Activated CD8-positive, alpha-beta T cell treated with anti-CD3 and anti-CD28 coated beads for 36 hours (primary cell): Measurements from ENCODE around the gene PILRA. TPM values are rescaled to one million over a fixed set of nuclear protein-coding genes. Genes with fewer than 3 reads are reported as not detected.

Source experiments
- ATAC-seq: fragments of 200-7000 bp; cut with Tn5 transposase; one replicate; pipeline ENCODE4 v1.10.0; 2021; ENCODE audit warnings: mild to moderate bottlenecking, moderate library complexity
- CTCF ChIA-PET: fragments of 350-600 bp; sonication (Branson Sonifier 250); formaldehyde crosslinking; loops from one replicate; lab custom pipeline; 2021; ENCODE audit warnings: antibody characterized with exemption; lab: Charles Lee
- POLR2A ChIA-PET: fragments of 350-600 bp; sonication (Branson Sonifier 250); formaldehyde crosslinking; loops from one replicate; lab custom pipeline; 2021; ENCODE audit warnings: antibody characterized with exemption; lab: Charles Lee
- DNase-seq: peaks from one replicate; pipeline ENCODE4 v3.0.0-alpha.2; 2020
- H3K27ac Mint-ChIP-seq: one replicate; pipeline ENCODE4 v1.8.0; 2021; ENCODE audit warnings: mild to moderate bottlenecking, mixed read lengths
- H3K27me3 Mint-ChIP-seq: one replicate; pipeline ENCODE4 v1.8.0; 2021; ENCODE audit warnings: mixed read lengths
- H3K36me3 Mint-ChIP-seq: one replicate; pipeline ENCODE4 v1.8.0; 2021; ENCODE audit warnings: low read depth, mixed read lengths
- H3K4me1 Mint-ChIP-seq: one replicate; pipeline ENCODE4 v1.8.0; 2021; ENCODE audit warnings: low read depth, mixed read lengths
- H3K4me3 Mint-ChIP-seq: one replicate; pipeline ENCODE4 v1.8.0; 2021; ENCODE audit warnings: mild to moderate bottlenecking, moderate library complexity, mixed read lengths
- H3K9me3 Mint-ChIP-seq: one replicate; pipeline ENCODE4 v1.8.0; 2021; ENCODE audit warnings: mixed read lengths
- intact Hi-C: fragments of 100-400 bp; cut with micrococcal nuclease; formaldehyde crosslinking; loops from one replicate; pipeline ENCODE4 v1.10.0; 2022
- total RNA-seq, 2 experiments: library from RNA; stranded (reverse); gene quantifications; one replicate each; pipeline ENCODE4 v1.2.3, GENCODE V29; 2021
- TF ChIP-seq, protein P1 (sequence below): fragments of 200-600 bp; IDR thresholded peaks from one replicate; pipeline ENCODE4 v1.8.0; 2022; ENCODE audit warnings: antibody characterized with exemption, mild to moderate bottlenecking

The PILRA gene
- total RNA-seq, 2 experiments from 2014 or later, result 5.8 to 6.6 TPM

DNA sequence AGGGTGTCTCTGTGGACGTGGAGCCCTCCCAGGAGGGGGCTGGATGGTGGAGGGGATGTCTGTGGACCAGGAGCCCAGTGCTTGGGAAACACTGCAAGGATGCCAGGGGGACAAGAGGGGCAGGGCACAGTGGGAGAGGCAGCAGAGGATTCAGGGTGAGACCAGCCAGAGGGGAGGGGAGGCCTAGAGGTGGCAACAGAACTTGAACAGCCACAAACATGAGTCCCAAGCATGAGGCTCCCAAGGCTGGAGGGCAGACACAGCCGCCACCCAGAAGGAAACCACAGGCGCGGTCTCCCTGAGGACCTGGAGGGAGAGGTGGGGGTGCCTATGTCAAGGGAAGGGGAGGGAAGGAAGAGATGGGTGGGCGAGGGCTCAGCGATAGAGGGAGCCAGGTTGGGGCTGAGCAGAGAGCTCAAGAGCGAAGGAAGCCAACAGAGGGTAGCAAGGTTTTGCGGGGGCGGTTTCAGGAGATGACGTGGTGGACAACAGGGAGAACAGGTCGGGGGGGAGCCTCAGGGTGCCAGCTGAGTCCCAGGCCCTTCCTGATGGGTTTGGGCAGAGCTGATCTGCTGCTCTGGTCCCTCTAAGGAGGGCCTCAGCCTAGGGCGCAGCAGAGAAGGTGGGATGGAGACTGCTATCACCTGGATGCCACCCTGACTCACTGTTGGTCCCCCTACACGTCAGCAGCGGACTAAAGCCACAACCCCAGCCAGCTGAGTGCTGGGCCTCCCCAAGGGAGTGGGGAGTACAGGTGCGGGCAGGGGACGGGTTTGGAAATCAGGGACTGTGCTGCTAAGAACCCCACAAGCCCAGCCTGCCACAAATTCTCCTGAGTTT is 6.7 kb upstream of the PILRA start:
- ATAC-seq (peak; percentile 50), DNase-seq (peak; percentile 80)
- Mint-ChIP-seq H3K4me1 (peaks cover 48% of the 10 kb centered on the region), H3K27ac (peak overlapping the region; percentile 66), H3K27me3 (no peaks in the 10 kb centered on the region), H3K9me3 (no peaks in the 10 kb centered on the region), H3K36me3 (peaks cover 43% of the 10 kb centered on the region), H3K4me3 (no peak overlapping the region)
- intact Hi-C loops, result loop anchor here (5.0 kb wide), 1 partner anchor 36 kb away; no protein-coding TSS in a partner anchor
- TF ChIP-seq, protein P1, sequence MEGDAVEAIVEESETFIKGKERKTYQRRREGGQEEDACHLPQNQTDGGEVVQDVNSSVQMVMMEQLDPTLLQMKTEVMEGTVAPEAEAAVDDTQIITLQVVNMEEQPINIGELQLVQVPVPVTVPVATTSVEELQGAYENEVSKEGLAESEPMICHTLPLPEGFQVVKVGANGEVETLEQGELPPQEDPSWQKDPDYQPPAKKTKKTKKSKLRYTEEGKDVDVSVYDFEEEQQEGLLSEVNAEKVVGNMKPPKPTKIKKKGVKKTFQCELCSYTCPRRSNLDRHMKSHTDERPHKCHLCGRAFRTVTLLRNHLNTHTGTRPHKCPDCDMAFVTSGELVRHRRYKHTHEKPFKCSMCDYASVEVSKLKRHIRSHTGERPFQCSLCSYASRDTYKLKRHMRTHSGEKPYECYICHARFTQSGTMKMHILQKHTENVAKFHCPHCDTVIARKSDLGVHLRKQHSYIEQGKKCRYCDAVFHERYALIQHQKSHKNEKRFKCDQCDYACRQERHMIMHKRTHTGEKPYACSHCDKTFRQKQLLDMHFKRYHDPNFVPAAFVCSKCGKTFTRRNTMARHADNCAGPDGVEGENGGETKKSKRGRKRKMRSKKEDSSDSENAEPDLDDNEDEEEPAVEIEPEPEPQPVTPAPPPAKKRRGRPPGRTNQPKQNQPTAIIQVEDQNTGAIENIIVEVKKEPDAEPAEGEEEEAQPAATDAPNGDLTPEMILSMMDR, result no peak
- ChIA-PET CTCF (interaction anchor here (2.2 kb wide), 1 partner anchor 41 kb away, joined by 10 read pairs; no protein-coding TSS in a partner anchor), POLR2A (interaction anchor here (1.0 to 3.1 kb wide), 2 partner anchors 13 to 67 kb away, joined by 4 to 26 read pairs; no protein-coding TSS in a partner anchor)

DNA sequence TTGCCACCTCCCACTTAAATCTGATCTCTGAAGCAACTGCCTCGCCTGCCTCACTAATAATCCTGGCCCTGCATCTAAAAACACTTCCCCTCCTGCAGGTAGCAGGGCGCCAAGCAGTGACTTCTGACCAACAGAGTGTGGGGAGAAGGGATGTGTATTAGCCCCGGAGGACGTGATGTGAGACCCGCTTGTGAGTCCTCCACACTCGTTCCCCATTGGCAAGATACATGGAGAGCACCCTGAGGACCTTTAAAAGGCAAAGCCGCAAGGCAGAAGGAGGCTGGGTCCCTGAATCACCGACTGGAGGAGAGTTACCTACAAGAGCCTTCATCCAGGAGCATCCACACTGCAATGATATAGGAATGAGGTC is 6.1 kb upstream of the PILRA start:
- TF ChIP-seq, protein P1, result no peak
- Mint-ChIP-seq H3K27ac (peak overlapping the region; percentile 66), H3K4me3 (no peak overlapping the region), H3K27me3 (no peaks in the 10 kb centered on the region), H3K36me3 (peaks cover 37% of the 10 kb centered on the region), H3K4me1 (peaks cover 54% of the 10 kb centered on the region), H3K9me3 (no peaks in the 10 kb centered on the region)
- CTCF ChIA-PET, result no interaction called here
- no peak for ATAC-seq
- POLR2A ChIA-PET, result no interaction called here
- intact Hi-C loops, result loop anchor here (5.0 kb wide), 1 partner anchor 35 kb away; no protein-coding TSS in a partner anchor
- no peak for DNase-seq

DNA sequence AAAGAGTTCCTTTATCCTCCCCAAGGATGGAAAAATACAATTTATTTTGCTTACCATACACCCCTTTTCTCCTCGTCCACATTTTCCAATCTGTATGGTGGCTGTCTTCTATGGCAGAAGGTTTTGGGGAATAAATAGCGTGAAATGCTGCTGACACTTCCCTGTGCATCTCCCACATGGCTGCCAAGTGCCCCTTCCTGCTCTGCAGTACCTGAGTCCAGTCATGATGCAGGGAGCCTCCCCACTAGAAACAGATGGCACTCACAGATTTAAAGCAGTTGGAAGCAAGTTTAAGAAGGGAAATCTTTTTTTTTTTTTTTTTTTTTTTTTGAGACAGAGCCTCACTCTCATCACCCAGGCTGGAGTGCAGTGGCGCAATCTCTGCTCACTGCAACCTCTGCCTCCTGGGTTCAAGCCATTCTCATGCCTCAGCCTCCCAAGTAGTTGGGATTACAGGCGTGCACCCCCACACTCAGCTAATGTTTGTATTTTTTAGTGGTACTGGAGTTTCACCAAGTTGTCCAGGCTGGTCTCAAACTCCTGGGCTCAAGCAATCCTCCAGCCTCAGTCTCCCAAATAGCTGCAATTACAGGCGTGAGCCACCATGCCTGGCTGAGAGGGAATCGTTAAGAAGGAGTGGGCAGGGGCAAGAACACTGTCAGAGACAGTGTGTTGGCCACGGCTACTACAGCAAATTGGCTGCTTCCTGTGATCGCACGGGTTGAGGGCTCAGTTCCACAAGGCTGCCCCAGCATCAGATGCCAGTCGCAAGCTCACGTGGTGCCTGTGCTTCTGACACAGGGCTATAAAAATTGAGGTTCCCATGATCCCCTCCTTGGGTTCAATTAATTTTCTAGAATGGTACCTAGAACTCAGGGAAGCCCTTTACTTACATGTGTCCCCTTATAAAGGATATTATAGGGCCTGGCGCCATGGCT is 5.3 kb upstream of the PILRA start:
- CTCF ChIA-PET, result interaction anchor here (1.1 to 2.1 kb wide), 2 partner anchors 20 to 39 kb away, joined by 3 to 6 read pairs; no protein-coding TSS in a partner anchor
- TF ChIP-seq, protein P1, result no peak
- intact Hi-C loops, result loop anchor here (5.0 kb wide), 1 partner anchor 34 kb away; no protein-coding TSS in a partner anchor
- ATAC-seq, result no peak
- Mint-ChIP-seq H3K4me3 (no peak overlapping the region), H3K27ac (peak overlapping the region; percentile 61), H3K36me3 (peaks cover 31% of the 10 kb centered on the region), H3K27me3 (no peaks in the 10 kb centered on the region), H3K4me1 (peaks cover 57% of the 10 kb centered on the region), H3K9me3 (no peaks in the 10 kb centered on the region)
- POLR2A ChIA-PET, result interaction anchor here (0.6 to 1.4 kb wide), 6 partner anchors 9 to 82 kb away, joined by 3 to 5 read pairs (median 3); no protein-coding TSS in a partner anchor
- DNase-seq, result no peak

DNA sequence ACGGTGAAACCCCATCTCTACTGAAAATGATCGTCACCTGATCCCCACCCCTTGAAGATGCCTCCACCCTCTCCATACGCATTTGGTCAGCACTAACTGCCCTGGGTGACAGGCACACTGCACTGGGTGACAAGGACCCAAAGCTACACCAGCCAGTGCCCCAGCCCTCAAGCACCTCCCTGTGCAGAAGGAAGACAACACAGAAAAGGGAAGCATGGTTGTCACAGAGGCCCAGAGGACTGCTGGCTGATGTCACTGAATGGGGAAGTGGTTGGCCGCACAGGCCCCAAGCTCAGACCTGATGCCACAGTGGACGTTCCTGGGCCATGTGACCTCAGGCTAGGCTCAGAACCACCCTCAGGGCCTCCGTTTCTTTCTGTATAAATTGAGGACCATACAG is 4.2 kb upstream of the PILRA start:
- H3K27ac Mint-ChIP-seq, result peak overlapping the region; percentile 61

More for the DNA sequence above, 4.2 kb upstream of the PILRA start:
- H3K9me3 Mint-ChIP-seq, result no peaks in the 10 kb centered on the region
- CTCF ChIA-PET, result interaction anchor here (0.6 to 2.1 kb wide), 2 partner anchors 38 to 231 kb away, joined by 3 to 6 read pairs; no protein-coding TSS in a partner anchor
- ATAC-seq (no peak), DNase-seq (no peak)
- H3K27me3 Mint-ChIP-seq, result no peaks in the 10 kb centered on the region
- H3K4me1 Mint-ChIP-seq, result peaks cover 54% of the 10 kb centered on the region
- POLR2A ChIA-PET, result interaction anchor here (1.0 to 1.4 kb wide), 6 partner anchors 10 to 22 kb away, joined by 3 to 5 read pairs (median 4); no protein-coding TSS in a partner anchor
- peaks cover 20% of the 10 kb centered on the region for H3K36me3 Mint-ChIP-seq
- intact Hi-C loops, result loop anchor here (5.0 kb wide), 1 partner anchor 33 kb away; no protein-coding TSS in a partner anchor
- TF ChIP-seq, protein P1, result no peak
- H3K4me3 Mint-ChIP-seq, result no peak overlapping the region
